Measurements from ENCODE around the gene CDA. TPM values are rescaled to one million over a fixed set of nuclear protein-coding genes. Genes with fewer than 3 reads are reported as not detected.

CDA gene
- total and polyA plus RNA-seq, 2 experiments from 2014 or later, result 2.5 to 13.6 TPM

GRCh38 chr1:20558191-20558590 is 30.7 kb upstream of the CDA start (continued):
- no peak for TF ChIP-seq EZH2 (IDR thresholded peaks at IDR 0.05; ENCODE audit: low read depth, unreplicated experiment)
- no peak for TF ChIP-seq POLR2AphosphoS5 (IDR thresholded peaks at IDR 0.05; ENCODE audit: low read depth)
- no peak for TF ChIP-seq CTCF (conservative IDR thresholded peaks at IDR 0.05; ENCODE audit: low read depth in 2 of 2)

- ATAC-seq (no peak), DNase-seq (ENCODE audit: low spot score) (no peak)
- H3K36me3 Mint-ChIP-seq (ENCODE audit: low read depth), result no peaks in the 10 kb centered on the region
- Histone ChIP-seq H3K4me3 (no peak overlapping the region), H3K27me3 (ENCODE audit: insufficient read depth) (peaks cover 9% of the 10 kb centered on the region; the same call in 1 of the 2 replicates), H3K36me3 (ENCODE audit: insufficient read depth) (no peaks in the 10 kb centered on the region), H4K20me1 (replicated peaks; ENCODE audit: insufficient read depth) (no peaks in the 10 kb centered on the region), H3K4me1 (ENCODE audit: insufficient read depth) (no peaks in the 10 kb centered on the region), H3F3A (replicated peaks; ENCODE audit: low read depth) (no peaks in the 10 kb centered on the region), H3K27ac (ENCODE audit: low read depth) (no peak overlapping the region), H3K9me2 (ENCODE audit: insufficient read depth) (no peaks in the 10 kb centered on the region), H3K4me2 (no peak overlapping the region), H2AFZ (no peak overlapping the region), H3K79me2 (replicated peaks; ENCODE audit: insufficient read depth) (no peaks in the 10 kb centered on the region)
- H3K27me3 Mint-ChIP-seq (ENCODE audit: insufficient read depth, low read depth, poor library complexity), result peaks cover 10% of the 10 kb centered on the region
- H3K27ac Mint-ChIP-seq, result no peak overlapping the region
- TF ChIP-seq ZNF331 (CRISPR knock-in tag; IDR thresholded peaks at IDR 0.05; ENCODE audit: low read depth), result no peak
- H3K9me3 Mint-ChIP-seq, result no peaks in the 10 kb centered on the region
- H3K4me3 Mint-ChIP-seq, result no peak overlapping the region
- H3K4me1 Mint-ChIP-seq, result no peaks in the 10 kb centered on the region
Observed at GRCh38 chr1:20560966-20561365, 27.9 kb upstream of the CDA start.

GRCh38 chr1:20565234-20565633 is 23.7 kb upstream of the CDA start:
- no peak for ATAC-seq
- no peaks in the 10 kb centered on the region for H3K4me1 ChIP-seq (ENCODE audit: insufficient read depth)
- H2AFZ ChIP-seq, result no peak overlapping the region
- H3K27ac Mint-ChIP-seq, result no peak overlapping the region
- no peaks in the 10 kb centered on the region for H3K27me3 ChIP-seq (ENCODE audit: insufficient read depth)
- no peaks in the 10 kb centered on the region for H3K9me3 Mint-ChIP-seq
- no peak overlapping the region for H3K27ac ChIP-seq (ENCODE audit: low read depth)
- TF ChIP-seq POLR2AphosphoS5 (IDR thresholded peaks at IDR 0.05; ENCODE audit: low read depth) (no peak), JUNB (IDR thresholded peaks at IDR 0.05; ENCODE audit: unreplicated experiment) (no peak), ETS1 (IDR thresholded peaks at IDR 0.05) (no peak), STAT1 (IDR thresholded peaks at IDR 0.05; ENCODE audit: unreplicated experiment) (no peak), ZNF331 (CRISPR knock-in tag; IDR thresholded peaks at IDR 0.05; ENCODE audit: low read depth) (no peak), ZNF462 (CRISPR knock-in tag; IDR thresholded peaks at IDR 0.05) (no peak), EZH2phosphoT487 (IDR thresholded peaks at IDR 0.05; ENCODE audit: unreplicated experiment) (no peak), ZNF114 (CRISPR knock-in tag; IDR thresholded peaks at IDR 0.05) (no peak), CREB1 (CRISPR knock-in tag; IDR thresholded peaks at IDR 0.05; ENCODE audit: low read depth) (no peak)
- H3K27me3 Mint-ChIP-seq (ENCODE audit: insufficient read depth, low read depth, poor library complexity), result peaks cover 10% of the 10 kb centered on the region
- H3K9me2 ChIP-seq (ENCODE audit: insufficient read depth), result no peaks in the 10 kb centered on the region
- H3K79me2 ChIP-seq (replicated peaks; ENCODE audit: insufficient read depth), result no peaks in the 10 kb centered on the region
- no peaks in the 10 kb centered on the region for H4K20me1 ChIP-seq (replicated peaks; ENCODE audit: insufficient read depth)
- H3K36me3 Mint-ChIP-seq (ENCODE audit: low read depth), result no peaks in the 10 kb centered on the region
- no peaks in the 10 kb centered on the region for H3F3A ChIP-seq (replicated peaks; ENCODE audit: low read depth)
- no peak overlapping the region for H3K4me3 ChIP-seq
- H3K36me3 ChIP-seq (ENCODE audit: insufficient read depth), result no peaks in the 10 kb centered on the region
- H3K4me2 ChIP-seq, result no peak overlapping the region
- H3K4me3 Mint-ChIP-seq, result no peak overlapping the region
- no peak for DNase-seq (ENCODE audit: low spot score)
- no peaks in the 10 kb centered on the region for H3K4me1 Mint-ChIP-seq

Measured in GM23338 (cell line).